IMR-90 (cell line): ENCODE measurements around the gene STK10. TPM values are rescaled to one million over a fixed set of nuclear protein-coding genes. Genes with fewer than 3 reads are reported as not detected.

ENCODE experiments used
- ATAC-seq: fragments of 200-7000 bp; cut with Tn5 transposase; 2 replicates; pipeline ENCODE4 v1.9.1; 2020; ENCODE audit warnings: low read depth, mild to moderate bottlenecking, moderate library complexity
- BruUV-seq: library from RNA; stranded (reverse); fragments of 400-500 nt; replicated peaks from 2 replicates; lab custom pipeline; 2021; lab: Mats Ljungman, UMichigan
- CTCF ChIA-PET: fragments of 300-600 bp; formaldehyde crosslinking; extraction: SDS; loops from one replicate; lab custom pipeline; 2021; ENCODE audit warnings: antibody characterized with exemption; lab: Yijun Ruan, JAX
- POLR2A ChIA-PET: fragments of 300-600 bp; sonication (Branson Sonifier 250); formaldehyde crosslinking; loops from one replicate; lab custom pipeline; 2022; ENCODE audit warnings: antibody characterized with exemption; ENCODE audit not compliant: unreplicated experiment; lab: Charles Lee
- DNase-seq: peaks from one replicate; pipeline ENCODE4 v3.0.0; 2013
- H2AFZ ChIP-seq: replicated peaks from 2 replicates; pipeline ENCODE3; 2013; ENCODE audit warnings: low read length, mild to moderate bottlenecking; ENCODE audit not compliant: poor library complexity
- H2AK5ac ChIP-seq: 2 replicates; pipeline ENCODE4 v1.6.1; 2013; ENCODE audit warnings: low read depth, low read length, inconsistent platforms
- H2AK9ac ChIP-seq: replicated peaks from 2 replicates; pipeline ENCODE3; 2013; ENCODE audit warnings: mild to moderate bottlenecking, low read depth, low read length, moderate library complexity; ENCODE audit not compliant: poor library complexity
- H2BK120ac ChIP-seq: 2 replicates; pipeline ENCODE4 v1.6.1; 2013; ENCODE audit warnings: low read depth, low read length, inconsistent platforms
- H2BK15ac ChIP-seq: 3 replicates; pipeline ENCODE4 v1.6.1; 2013; ENCODE audit warnings: low read depth, low read length, inconsistent platforms
- H2BK20ac ChIP-seq: 2 replicates; pipeline ENCODE4 v1.6.1; 2013; ENCODE audit warnings: low read depth, mild to moderate bottlenecking, inconsistent platforms, low read length, moderate library complexity
- H2BK5ac ChIP-seq: 2 replicates; pipeline ENCODE4 v1.6.1; 2013; ENCODE audit warnings: mild to moderate bottlenecking, low read depth, low read length, inconsistent platforms; ENCODE audit not compliant: poor library complexity, severe bottlenecking
- H3K14ac ChIP-seq: replicated peaks from 2 replicates; pipeline ENCODE4 v1.6.1; 2013; ENCODE audit warnings: low read depth, low read length, inconsistent platforms
- H3K18ac ChIP-seq: 2 replicates; pipeline ENCODE4 v1.6.1; 2013; ENCODE audit warnings: low read depth, low read length, control low read depth
- H3K23ac ChIP-seq: 2 replicates; pipeline ENCODE4 v1.6.1; 2013; ENCODE audit warnings: low read depth, low read length, inconsistent platforms
- H3K27ac ChIP-seq: 2 replicates; pipeline ENCODE4 v1.5.1; 2013; ENCODE audit warnings: mild to moderate bottlenecking, control low read depth, low read length; ENCODE audit not compliant: insufficient read depth
- H3K27me3 ChIP-seq: 2 replicates; pipeline ENCODE4 v1.6.1; 2013; ENCODE audit warnings: low read length; ENCODE audit not compliant: control insufficient read depth, insufficient read depth
- H3K36me3 ChIP-seq: 2 replicates; pipeline ENCODE4 v1.6.1; 2013; ENCODE audit warnings: low read length, mixed read lengths; ENCODE audit not compliant: control insufficient read depth, insufficient read depth
- H3K4ac ChIP-seq: 2 replicates; pipeline ENCODE4 v1.6.1; 2013; ENCODE audit warnings: low read depth, low read length, inconsistent platforms
- H3K4me1 ChIP-seq: 2 replicates; pipeline ENCODE4 v1.6.1; 2013; ENCODE audit warnings: low read length, mixed read lengths; ENCODE audit not compliant: control insufficient read depth, insufficient read depth
- H3K4me2 ChIP-seq: 2 replicates; pipeline ENCODE4 v1.6.1; 2013; ENCODE audit warnings: low read depth, mild to moderate bottlenecking, control low read depth, low read length, moderate library complexity
- H3K4me3 ChIP-seq: 2 replicates; pipeline ENCODE4 v1.5.1; 2013; ENCODE audit warnings: low read depth, mild to moderate bottlenecking, control low read depth, low read length, moderate library complexity; ENCODE audit not compliant: insufficient read depth
- H3K56ac ChIP-seq: 2 replicates; pipeline ENCODE4 v1.6.1; 2013; ENCODE audit warnings: low read length, inconsistent platforms; ENCODE audit not compliant: insufficient read depth; ENCODE audit errors: extremely low read depth
- H3K79me1 ChIP-seq, 2 experiments: 2 replicates each; pipeline ENCODE4 v1.6.1; 2013; ENCODE audit warnings: low read length in 2 of 2, inconsistent platforms in 1 of 2, low read depth in 1 of 2
- H3K9ac ChIP-seq: 2 replicates; pipeline ENCODE4 v1.6.1; 2013; ENCODE audit warnings: low read depth, low read length, control low read depth
- H3K9me1 ChIP-seq: 2 replicates; pipeline ENCODE4 v1.6.1; 2013; ENCODE audit warnings: low read length, inconsistent platforms; ENCODE audit not compliant: insufficient read depth
- H3K9me3 ChIP-seq: 2 replicates; pipeline ENCODE4 v1.6.1; 2013; ENCODE audit warnings: low read length; ENCODE audit not compliant: control insufficient read depth, insufficient read depth
- H4K20me1 ChIP-seq: 2 replicates; pipeline ENCODE4 v1.6.1; 2013; ENCODE audit warnings: low read length, inconsistent platforms; ENCODE audit not compliant: insufficient read depth
- H4K5ac ChIP-seq: 2 replicates; pipeline ENCODE4 v1.6.1; 2013; ENCODE audit warnings: mild to moderate bottlenecking, low read depth, low read length, control low read depth
- H4K8ac ChIP-seq, 2 experiments: 2 replicates each; pipeline ENCODE4 v1.6.1; 2013; ENCODE audit warnings: low read depth in 2 of 2, low read length in 2 of 2, control low read depth in 1 of 2, inconsistent platforms in 1 of 2
- H4K91ac ChIP-seq: 2 replicates; pipeline ENCODE4 v1.6.1; 2013; ENCODE audit warnings: low read depth, low read length, inconsistent platforms; ENCODE audit not compliant: insufficient read depth
- BHLHE40 ChIP-seq: fragments of 150-350 bp; IDR thresholded peaks from 2 replicates; pipeline ENCODE4 v1.6.1; 2016; ENCODE audit warnings: mild to moderate bottlenecking, low read depth, low read length
- CEBPB ChIP-seq: IDR thresholded peaks from 2 replicates; pipeline ENCODE4 v1.6.1; 2012; ENCODE audit warnings: low read depth, low read length, improper control_type of control experiment
- CHD1 ChIP-seq: IDR thresholded peaks from 2 replicates; pipeline ENCODE4 v1.6.1; 2012; ENCODE audit warnings: low read depth, low read length, improper control_type of control experiment
- CTCF ChIP-seq: conservative IDR thresholded peaks from 2 replicates; pipeline ENCODE4 v1.5.1; 2012; ENCODE audit warnings: mild to moderate bottlenecking, low read depth, low read length, improper control_type of control experiment
- ELK1 ChIP-seq: fragments of 150-350 bp; IDR thresholded peaks from 2 replicates; pipeline ENCODE4 v1.6.1; 2016; ENCODE audit warnings: low read depth, mild to moderate bottlenecking, low read length, moderate library complexity, borderline replicate concordance
- FOS ChIP-seq: fragments of 150-350 bp; IDR thresholded peaks from 2 replicates; pipeline ENCODE4 v1.6.1; 2016; ENCODE audit warnings: low read depth, low read length
- MAFK ChIP-seq: IDR thresholded peaks from 2 replicates; pipeline ENCODE4 v1.6.1; 2012; ENCODE audit warnings: low read depth, low read length, improper control_type of control experiment
- MAZ ChIP-seq: IDR thresholded peaks from 2 replicates; pipeline ENCODE4 v1.6.1; 2012; ENCODE audit warnings: low read depth, mild to moderate bottlenecking, low read length, improper control_type of control experiment, moderate library complexity, borderline replicate concordance
- MXI1 ChIP-seq: IDR thresholded peaks from 2 replicates; pipeline ENCODE4 v1.6.1; 2012; ENCODE audit warnings: low read depth, mild to moderate bottlenecking, low read length, moderate library complexity, borderline replicate concordance
- NFE2L2 ChIP-seq: fragments of 150-350 bp; IDR thresholded peaks from 2 replicates; pipeline ENCODE4 v1.6.1; 2016; ENCODE audit warnings: low read depth, mild to moderate bottlenecking, low read length
- POLR2A ChIP-seq: IDR thresholded peaks from 2 replicates; pipeline ENCODE4 v1.6.1; 2012; ENCODE audit warnings: mild to moderate bottlenecking, low read depth, low read length
- RAD21 ChIP-seq: IDR thresholded peaks from 2 replicates; pipeline ENCODE4 v1.6.1; 2012; ENCODE audit warnings: low read length, improper control_type of control experiment
- RCOR1 ChIP-seq: IDR thresholded peaks from 2 replicates; pipeline ENCODE4 v1.6.1; 2012; ENCODE audit warnings: mild to moderate bottlenecking, low read length, improper control_type of control experiment; ENCODE audit not compliant: insufficient replicate concordance
- RFX5 ChIP-seq: IDR thresholded peaks from 2 replicates; pipeline ENCODE4 v1.8.0; 2012; ENCODE audit warnings: low read depth, mild to moderate bottlenecking, low read length, moderate library complexity
- SMC3 ChIP-seq: fragments of 150-350 bp; IDR thresholded peaks from 2 replicates; pipeline ENCODE4 v1.6.1; 2016; ENCODE audit warnings: low read depth, mild to moderate bottlenecking, antibody characterized with exemption, low read length, moderate library complexity
- USF2 ChIP-seq: fragments of 150-350 bp; IDR thresholded peaks from 2 replicates; pipeline ENCODE4 v1.6.1; 2017; ENCODE audit warnings: mild to moderate bottlenecking, antibody characterized with exemption, low read length, low read depth
- WGBS, 2 experiments: methylation state at CpG; one replicate each; pipeline versions ENCODE4 v1.1.5 to v1.1.7; 2013; ENCODE audit warnings: missing lambda C conversion rate in 2 of 2; ENCODE audit not compliant: insufficient read length in 1 of 2; ENCODE audit errors: extremely low coverage in 2 of 2; 5-methylcytosine and 5-hydroxymethylcytosine counted together
- dilution Hi-C: fragments of 300-500 bp; cut with HindIII; formaldehyde crosslinking; loops from one replicate; pipeline ENCODE4 v1.14.3; 2018; ENCODE audit warnings: low sequenced_read_pairs; ENCODE audit not compliant: unreplicated experiment
- in situ Hi-C: fragments of 300-500 bp; cut with MboI; formaldehyde crosslinking; loops from 3 replicates; pipeline ENCODE4 v1.14.3; 2019; ENCODE audit warnings: low sequenced_read_pairs, inconsistent platforms, mixed read lengths
- intact Hi-C: fragments of 100-400 bp; cut with micrococcal nuclease; formaldehyde crosslinking; loops from 2 replicates; pipeline ENCODE4 v1.10.0; 2022
- polyA plus RNA-seq, 3 experiments: library from polyadenylated mRNA; depleted of rRNA; stranded (reverse); fragments of >200 nt; gene quantifications; 2 replicates each; pipeline ENCODE4 v1.2.3, GENCODE V29; 2012; ENCODE audit warnings: low replicate concordance in 1 of 3
- total RNA-seq: library from RNA; depleted of rRNA; stranded (reverse); fragments of >200 nt; gene quantifications from 2 replicates; pipeline ENCODE4 v1.2.3, GENCODE V29; 2012

The STK10 gene
- total and polyA plus RNA-seq, 2 of the 4 experiments (the other 2 are of a cell fraction): 15.4 to 18.5 TPM

- Histone ChIP-seq H3K27me3 (no peaks in the 10 kb centered on the region), H2BK15ac (no peak overlapping the region), H3K14ac (no peak overlapping the region), H4K20me1 (no peaks in the 10 kb centered on the region), H4K8ac (no peak overlapping the region), H3K56ac (no peak overlapping the region), H2AFZ (no peak overlapping the region), H3K4me3 (no peak overlapping the region), H3K79me1 (peaks cover 0 to 3% of the 10 kb centered on the region in 2 experiments; a peak in 2 of 4 replicates), H3K4me2 (no peak overlapping the region), H3K9me3 (no peaks in the 10 kb centered on the region), H3K4me1 (no peaks in the 10 kb centered on the region), H3K36me3 (peaks cover 27% of the 10 kb centered on the region), H2BK20ac (no peak overlapping the region), H2BK120ac (no peak overlapping the region), H3K4ac (no peak overlapping the region), H2AK5ac (no peak overlapping the region), H3K23ac (no peak overlapping the region), H2BK5ac (no peak overlapping the region), H3K9me1 (peaks cover 6% of the 10 kb centered on the region), H3K27ac (no peak overlapping the region), H4K5ac (no peak overlapping the region), H3K9ac (no peak overlapping the region), H4K91ac (no peak overlapping the region), H3K18ac (no peak overlapping the region), H2AK9ac (peak overlapping the region; percentile 57)
- 84% methylated on average over 3 of the region's 14 CpGs; no CpG with 5 or more reads in 1 of the 2 experiments for WGBS, 2 experiments
- ChIA-PET CTCF (no interaction called here), POLR2A (no interaction called here)
- ATAC-seq: no peak
- in situ Hi-C loops (loop anchor here (10.0 to 25.0 kb wide), 3 partner anchors 130 to 630 kb away; partner anchors contain the start of gene FGF18), intact Hi-C loops (loop anchor here (5.0 kb wide), 1 partner anchor 412 kb away; no protein-coding TSS in a partner anchor), dilution Hi-C loops (no loop called here)
- no TSS peak for BruUV-seq
- TF ChIP-seq POLR2A (no peak), BHLHE40 (no peak), ELK1 (no peak), SMC3 (no peak), RFX5 (no peak), CHD1 (no peak), MAFK (no peak), CTCF (no peak), USF2 (no peak), FOS (no peak), MXI1 (no peak), NFE2L2 (no peak), MAZ (no peak), RCOR1 (no peak), CEBPB (no peak), RAD21 (no peak)
- no peak for DNase-seq
Measured at GRCh38 chr5:172044631-172045314, 143.3 kb downstream of the STK10 start.
